Activated CD4-positive, alpha-beta T cell treated with anti-CD3 and anti-CD28 coated beads, Interleukin-2, amount 50 U/mL, for 48 hours (primary cell): Measurements from ENCODE around the gene ALDH3A2.

Experiments used
- DNase-seq, 2 experiments: peaks; one replicate each; pipeline ENCODE4 v3.0.0-alpha.2; 2020

The ALDH3A2 gene

GRCh38 chr17:19648475-19649273 lies at the start of gene ALDH3A2:
Gene ALDH3A2 (plus strand): TSS chr17:19648751. CDS start chr17:19648972, 221 bp downstream.
- peak; percentile 95 to 96 for DNase-seq

DNA sequence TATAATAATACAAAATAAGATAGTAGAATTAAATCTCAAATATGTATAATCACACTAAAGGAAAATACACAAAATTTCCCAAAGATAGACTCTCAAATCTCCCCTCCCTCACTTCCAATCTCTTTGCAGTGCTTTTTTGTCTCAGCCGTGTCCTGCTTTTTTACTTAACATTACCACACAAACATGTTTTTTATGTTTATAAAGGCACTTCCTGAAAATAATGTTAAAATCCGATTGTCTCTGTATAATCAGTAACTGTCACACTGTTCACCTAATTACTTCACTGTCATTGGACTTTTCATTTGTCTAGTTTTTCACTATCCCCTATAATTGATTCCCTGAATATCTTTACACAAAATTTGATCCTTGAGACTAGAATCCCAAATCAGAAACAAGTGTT lies 38.2 kb upstream of the ALDH3A2 start:
- no peak for DNase-seq

GRCh38 chr17:19610879-19611278 lies 37.7 kb upstream of the ALDH3A2 start:
- no peak for DNase-seq

GRCh38 chr17:19613979-19614378 lies 34.6 kb upstream of the ALDH3A2 start:
- DNase-seq = no peak

GRCh38 chr17:19614900-19615299 lies 33.7 kb upstream of the ALDH3A2 start:
- no peak for DNase-seq

GRCh38 chr17:19618015-19618414 lies 30.5 kb upstream of the ALDH3A2 start:
- DNase-seq = no peak

GRCh38 chr17:19619705-19620325 lies 28.7 kb upstream of the ALDH3A2 start:
- no peak for DNase-seq

GRCh38 chr17:19621697-19622096 lies 26.9 kb upstream of the ALDH3A2 start:
- no peak for DNase-seq

- no peak for DNase-seq
Measured at GRCh38 chr17:19626079-19626478, 22.5 kb upstream of the ALDH3A2 start.

DNA sequence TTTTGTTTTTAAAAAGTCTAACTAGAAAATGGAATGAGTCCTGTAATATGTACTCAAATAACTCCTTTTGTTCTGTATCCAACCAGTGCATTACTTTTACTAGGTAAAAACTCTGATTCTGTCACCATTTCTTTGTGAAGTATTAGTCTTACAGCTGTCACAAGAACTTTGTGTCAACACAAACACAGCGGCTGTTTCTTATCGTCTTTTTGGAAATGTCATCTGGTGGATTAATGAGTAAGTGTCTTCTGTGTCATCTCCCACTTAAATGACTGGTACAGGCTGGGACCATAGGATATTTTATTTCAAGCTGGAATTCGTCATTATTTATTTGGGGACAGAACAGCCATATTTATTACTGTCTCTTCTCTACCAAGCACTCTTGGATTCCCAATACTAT lies 19.1 kb upstream of the ALDH3A2 start:
- no peak for DNase-seq

GRCh38 chr17:19630035-19630434 lies 18.5 kb upstream of the ALDH3A2 start:
- DNase-seq = no peak

DNA sequence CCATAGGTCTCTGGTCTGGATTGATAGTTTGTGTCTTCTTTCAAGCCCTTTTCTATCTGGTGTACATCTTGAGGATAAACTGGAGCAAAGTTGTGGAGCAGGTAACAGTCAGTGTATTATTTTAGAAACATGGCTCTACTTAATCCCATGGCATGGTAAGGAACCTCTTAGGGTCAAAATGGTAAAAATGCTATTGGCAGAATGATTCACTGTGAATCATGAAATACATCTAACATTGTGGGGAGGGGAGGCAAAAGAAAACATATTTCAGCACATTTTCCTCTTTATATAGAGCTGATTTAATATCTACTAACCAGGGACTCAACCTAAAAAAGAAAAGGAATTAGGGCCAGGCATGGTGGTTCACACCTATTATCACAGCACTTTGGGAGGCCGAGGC lies 17.9 kb upstream of the ALDH3A2 start:
- DNase-seq = no peak

DNA sequence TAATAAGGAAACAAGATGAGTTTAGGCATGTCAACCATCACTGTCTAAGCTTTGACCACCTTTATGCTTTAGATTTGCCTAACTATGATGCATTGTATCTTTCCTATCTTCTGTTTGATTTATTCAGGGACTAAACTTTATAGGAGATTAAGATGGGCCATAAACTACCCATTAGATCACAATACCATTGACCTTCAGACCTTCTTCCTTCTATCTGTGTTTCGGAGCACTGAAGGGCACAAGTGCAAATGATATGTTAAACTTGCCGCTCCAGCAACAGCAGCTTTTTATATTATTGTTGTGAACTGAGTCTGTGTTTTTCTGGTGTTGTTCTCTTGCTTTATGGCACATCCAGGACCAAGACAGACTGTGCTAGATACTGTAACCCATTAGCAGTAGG lies 16.6 kb upstream of the ALDH3A2 start:
- DNase-seq = no peak

DNA sequence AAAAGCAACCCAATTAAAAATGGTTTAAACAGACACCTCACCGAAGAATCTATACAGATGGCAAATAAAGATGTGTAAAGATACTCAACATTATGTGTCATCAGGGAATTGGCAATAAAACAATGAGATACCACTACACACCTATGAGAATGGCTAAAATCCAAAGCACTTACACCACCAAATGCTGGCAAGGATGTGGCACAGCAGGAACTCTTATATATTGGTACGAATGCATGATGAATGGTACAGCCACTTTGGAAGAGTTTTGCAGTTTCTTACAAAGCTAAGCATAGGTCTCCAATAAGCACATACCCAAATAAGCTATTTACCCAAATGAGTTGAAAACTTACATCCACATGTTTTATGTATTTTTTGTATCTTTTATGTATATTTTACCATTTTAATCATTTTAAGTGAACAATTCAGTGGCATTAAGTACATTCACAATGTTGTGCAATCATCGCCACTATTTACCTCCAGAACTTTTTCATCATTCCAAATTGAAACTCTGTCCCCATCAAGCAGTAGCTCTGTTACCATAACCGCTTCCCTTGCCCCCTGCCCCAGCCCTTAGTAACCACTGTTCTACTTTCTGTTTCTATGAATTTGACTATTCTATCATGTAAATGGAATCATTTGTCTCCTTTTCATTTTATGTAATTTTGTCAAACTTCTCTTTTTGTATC lies 6.7 kb upstream of the ALDH3A2 start:
- no peak for DNase-seq

DNA sequence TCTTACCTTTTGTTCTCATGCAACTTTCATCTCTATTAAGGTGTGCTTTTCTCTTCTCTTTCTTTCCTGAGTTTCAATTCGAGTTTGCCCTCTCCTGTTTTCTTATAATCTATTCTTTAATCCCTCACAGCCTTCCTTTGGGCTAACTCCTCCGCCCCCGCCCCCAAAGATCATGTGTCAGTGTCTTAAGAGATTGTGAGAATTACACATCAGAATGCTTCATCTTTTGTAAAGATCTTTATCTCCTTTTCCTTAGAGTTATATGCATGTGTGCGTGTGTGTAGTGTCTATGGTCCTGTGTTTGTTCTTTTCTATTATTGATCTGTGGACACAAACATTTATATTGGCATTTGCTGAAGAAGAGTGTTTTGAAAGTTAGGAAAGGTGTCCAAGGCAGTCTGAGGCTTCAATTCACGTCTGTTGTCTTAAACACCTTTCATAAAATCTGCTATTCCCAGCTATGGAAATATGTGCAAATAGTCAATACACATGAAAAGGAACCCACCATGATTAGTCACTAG lies 6.1 kb upstream of the ALDH3A2 start:
- no peak for DNase-seq

GRCh38 chr17:19644493-19645210 lies 3.9 kb upstream of the ALDH3A2 start:
- no peak for DNase-seq

GRCh38 chr17:19645734-19646201 lies 2.8 kb upstream of the ALDH3A2 start:
- DNase-seq = peak; percentile 65 to 72

DNA sequence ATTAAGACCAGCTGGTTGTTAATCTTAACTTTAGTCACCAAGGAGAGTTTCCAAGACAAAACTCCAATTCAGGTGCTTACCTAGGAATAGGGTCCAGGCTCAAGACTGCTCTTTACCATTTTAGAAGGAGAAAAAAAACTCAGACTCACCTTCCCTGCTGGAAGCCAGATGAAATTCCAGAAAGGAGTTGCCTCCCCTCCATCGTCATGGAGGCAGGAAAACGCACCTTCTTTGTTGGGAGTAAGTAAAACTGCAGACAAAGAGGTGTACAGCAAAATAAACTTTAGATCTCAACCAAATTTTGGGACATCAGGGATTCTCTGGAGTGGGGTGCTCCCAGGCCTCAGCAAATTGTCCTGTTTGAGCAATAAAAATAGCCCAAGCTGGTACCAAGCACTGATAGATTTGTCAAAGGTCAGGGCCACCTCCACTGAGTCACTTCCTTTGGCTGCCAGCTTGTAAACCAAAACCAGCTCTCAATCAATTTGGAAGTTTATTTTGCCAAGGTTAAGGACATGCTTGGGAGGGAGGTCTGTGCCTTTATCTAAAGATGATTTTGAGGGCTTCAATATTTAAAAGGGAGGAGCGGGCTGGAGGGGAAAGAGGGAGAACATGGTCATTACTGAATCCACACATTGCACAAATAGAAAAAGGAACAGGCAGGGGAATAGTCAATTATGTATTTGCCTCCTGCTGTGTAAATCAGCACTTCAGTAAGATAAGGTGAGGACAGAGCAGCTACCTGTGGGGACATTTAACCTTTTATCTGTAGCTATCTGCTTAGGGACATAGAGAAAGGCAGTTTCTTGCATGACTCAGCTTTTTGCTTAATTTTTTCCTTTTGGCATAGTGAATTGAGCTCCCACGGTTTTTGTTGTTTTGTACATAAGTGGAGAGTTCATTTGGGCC lies 1.5 kb upstream of the ALDH3A2 start:
- DNase-seq = peak in 1 of 2 experiments; percentile 13

GRCh38 chr17:19647697-19648474 lies 665 bp upstream of the ALDH3A2 start:
- DNase-seq = peak; percentile 37 to 52

GRCh38 chr17:19649274-19649541 lies 657 bp downstream of the ALDH3A2 start:
- DNase-seq = no peak

DNA sequence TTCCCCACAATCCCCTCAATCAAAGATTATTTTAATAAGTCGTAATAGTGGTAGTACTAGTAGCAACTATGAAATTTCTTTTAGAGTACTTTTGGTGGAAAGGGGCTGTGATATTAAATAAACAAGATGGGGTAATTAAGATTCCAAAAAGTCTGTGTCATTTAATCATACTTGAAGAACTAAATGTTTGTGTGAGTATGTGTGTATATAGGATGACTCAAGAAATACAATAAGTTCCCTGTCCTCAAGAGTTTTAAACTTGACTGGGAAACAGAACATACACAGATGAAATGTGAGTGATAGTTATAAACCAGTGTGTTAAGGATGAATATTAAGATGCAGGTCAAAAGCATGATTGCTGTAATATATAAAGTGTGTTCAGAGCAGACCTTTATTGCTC lies 2.3 kb downstream of the ALDH3A2 start:
- no peak for DNase-seq
